GM06990 (cell line): ENCODE data around the gene MPL.

Experiments
- DNase-seq: peaks from one replicate; pipeline ENCODE4 v3.0.0-alpha.2; 2011; ENCODE audit not compliant: insufficient read length; ENCODE audit errors: extremely low read depth
- H3K27me3 ChIP-seq: replicated peaks from 2 replicates; pipeline ENCODE4 v1.6.0; 2011; ENCODE audit warnings: low read length; ENCODE audit not compliant: control insufficient read depth, insufficient read depth
- H3K36me3 ChIP-seq: 2 replicates; pipeline ENCODE4 v1.5.1; 2011; ENCODE audit warnings: low read length; ENCODE audit not compliant: control insufficient read depth, insufficient read depth
- H3K4me3 ChIP-seq: replicated peaks from 2 replicates; pipeline ENCODE4 v1.5.1; 2011; ENCODE audit warnings: low read depth, mild to moderate bottlenecking, control low read depth, low read length
- TF ChIP-seq, protein P1 (sequence below): IDR thresholded peaks from 2 replicates; pipeline ENCODE4 v1.5.1; 2011; ENCODE audit warnings: low read length, control low read depth, mild to moderate bottlenecking, inconsistent platforms; ENCODE audit not compliant: insufficient read depth, poor library complexity, severe bottlenecking

MPL gene

DNA sequence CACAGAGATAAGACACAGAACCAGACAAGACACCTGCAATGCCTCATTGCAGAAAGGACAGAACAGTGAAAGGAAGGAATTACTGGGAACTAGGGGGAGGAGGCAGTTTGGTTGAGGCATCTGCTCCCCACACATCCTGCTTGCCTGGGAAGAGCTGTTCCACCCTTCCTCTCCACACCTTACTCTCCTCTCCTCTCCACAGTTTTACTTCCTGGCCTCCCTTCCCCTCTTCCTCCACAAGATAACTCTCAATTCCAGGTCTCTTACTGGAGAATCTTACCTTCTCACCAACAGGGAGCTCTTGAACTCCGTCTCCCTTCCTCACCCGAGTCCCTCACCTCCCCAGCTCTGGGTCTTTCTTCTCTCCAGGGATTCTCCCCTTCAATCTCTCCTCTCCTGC is 28.1 kb downstream of the MPL start:
- Histone ChIP-seq H3K36me3 (peaks cover 34% of the 10 kb centered on the region), H3K4me3 (peak overlapping the region; percentile 98)

DNA sequence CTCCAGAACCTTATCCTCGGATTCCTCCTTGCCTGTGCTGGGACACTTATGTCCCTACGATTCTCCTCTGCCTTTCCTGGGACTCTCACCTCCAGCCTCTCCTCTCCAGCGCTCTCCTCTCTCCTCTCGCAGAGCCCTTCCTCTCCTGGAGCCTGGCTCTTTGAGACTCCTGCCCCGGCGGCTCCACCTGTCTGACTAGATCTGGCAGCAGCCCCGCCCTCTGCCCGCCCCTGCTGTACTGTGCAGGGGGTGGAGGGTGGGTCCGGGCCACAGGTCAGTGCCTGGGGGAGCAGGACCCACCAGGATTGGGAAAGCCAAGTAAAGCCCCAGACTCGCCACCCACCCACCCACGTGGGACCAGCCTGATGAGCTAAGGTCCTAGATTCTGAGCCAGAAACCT is 28.6 kb downstream of the MPL start:
- no peak for DNase-seq
- no peaks in the 10 kb centered on the region for H3K27me3 ChIP-seq
- H3K36me3 ChIP-seq = peaks cover 29% of the 10 kb centered on the region
- H3K4me3 ChIP-seq = peak overlapping the region; percentile 98
- TF ChIP-seq, protein P1, sequence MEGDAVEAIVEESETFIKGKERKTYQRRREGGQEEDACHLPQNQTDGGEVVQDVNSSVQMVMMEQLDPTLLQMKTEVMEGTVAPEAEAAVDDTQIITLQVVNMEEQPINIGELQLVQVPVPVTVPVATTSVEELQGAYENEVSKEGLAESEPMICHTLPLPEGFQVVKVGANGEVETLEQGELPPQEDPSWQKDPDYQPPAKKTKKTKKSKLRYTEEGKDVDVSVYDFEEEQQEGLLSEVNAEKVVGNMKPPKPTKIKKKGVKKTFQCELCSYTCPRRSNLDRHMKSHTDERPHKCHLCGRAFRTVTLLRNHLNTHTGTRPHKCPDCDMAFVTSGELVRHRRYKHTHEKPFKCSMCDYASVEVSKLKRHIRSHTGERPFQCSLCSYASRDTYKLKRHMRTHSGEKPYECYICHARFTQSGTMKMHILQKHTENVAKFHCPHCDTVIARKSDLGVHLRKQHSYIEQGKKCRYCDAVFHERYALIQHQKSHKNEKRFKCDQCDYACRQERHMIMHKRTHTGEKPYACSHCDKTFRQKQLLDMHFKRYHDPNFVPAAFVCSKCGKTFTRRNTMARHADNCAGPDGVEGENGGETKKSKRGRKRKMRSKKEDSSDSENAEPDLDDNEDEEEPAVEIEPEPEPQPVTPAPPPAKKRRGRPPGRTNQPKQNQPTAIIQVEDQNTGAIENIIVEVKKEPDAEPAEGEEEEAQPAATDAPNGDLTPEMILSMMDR = no peak

More for the DNA sequence above, 28.1 kb downstream of the MPL start:
- no peaks in the 10 kb centered on the region for H3K27me3 ChIP-seq
- no peak for DNase-seq
- TF ChIP-seq, protein P1 = no peak

DNA sequence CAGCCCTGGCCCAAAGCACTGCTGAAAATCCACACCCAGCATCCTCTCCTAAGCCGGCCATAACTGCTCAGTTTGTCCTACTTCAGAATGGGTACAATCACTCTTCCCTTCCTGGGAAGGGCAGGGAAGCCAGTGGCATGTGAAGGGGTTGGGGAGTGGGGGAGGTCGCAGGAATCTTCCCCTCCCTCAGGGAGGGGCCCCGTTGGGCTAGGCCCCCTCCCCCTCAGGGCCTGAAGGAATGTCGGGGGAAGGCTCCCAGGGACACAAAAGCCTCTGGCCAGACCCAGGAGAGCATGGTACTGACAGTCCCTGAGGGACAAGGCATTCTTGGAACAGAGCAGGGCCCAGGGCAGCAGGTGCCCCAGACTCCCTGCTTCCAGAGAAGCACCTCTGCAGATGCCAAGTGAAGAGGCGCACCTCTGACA is 29.0 kb downstream of the MPL start:
- Histone ChIP-seq H3K4me3 (peak overlapping the region; percentile 98), H3K27me3 (no peaks in the 10 kb centered on the region), H3K36me3 (peaks cover 29% of the 10 kb centered on the region)
- DNase-seq = no peak
- TF ChIP-seq, protein P1 = no peak

DNA sequence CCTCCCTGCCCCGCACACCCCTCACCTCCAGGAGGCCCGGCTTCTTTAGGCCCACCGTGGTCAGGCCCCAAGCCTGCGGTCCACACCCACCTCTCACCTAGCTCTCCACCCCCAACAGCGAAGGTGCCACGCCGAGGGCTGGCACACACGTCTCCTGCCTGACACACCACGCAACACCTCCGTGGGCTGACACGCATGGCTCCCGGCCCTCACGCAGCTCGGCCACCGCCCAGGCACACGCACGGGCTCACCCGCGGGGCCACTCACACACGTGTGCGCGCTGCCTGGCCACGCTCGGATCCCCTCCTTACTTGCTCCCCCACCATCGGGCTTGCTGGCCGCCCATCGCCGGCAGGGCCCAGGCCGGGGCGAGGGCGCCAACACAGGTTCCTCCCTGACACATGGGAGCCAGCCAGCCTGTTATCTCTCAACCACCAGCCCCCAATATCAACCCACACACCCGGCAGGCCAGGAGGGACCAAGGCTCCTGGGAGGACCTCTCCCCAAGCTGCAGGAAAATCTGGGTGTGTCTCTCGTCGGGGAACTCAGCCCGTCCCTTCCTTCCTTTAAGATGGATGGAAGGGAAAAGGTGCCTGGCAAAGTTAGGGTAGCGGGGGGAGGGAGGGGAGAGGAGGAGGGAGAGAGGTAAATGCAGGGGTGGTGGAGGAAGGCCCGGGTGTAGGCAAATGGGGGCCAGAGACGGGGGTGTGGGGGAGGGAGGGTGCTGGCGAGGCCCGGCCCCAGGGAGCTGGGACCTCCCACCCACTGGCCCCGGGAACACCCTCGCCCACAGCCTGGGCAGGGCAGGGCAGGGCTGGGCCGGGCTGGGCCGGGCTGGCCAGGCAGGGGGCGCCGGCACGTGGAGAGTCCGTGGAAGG is 29.6 kb downstream of the MPL start:
- no peaks in the 10 kb centered on the region for H3K27me3 ChIP-seq
- peaks cover 22% of the 10 kb centered on the region for H3K36me3 ChIP-seq
- peak overlapping the region; percentile 98 for H3K4me3 ChIP-seq
- TF ChIP-seq, protein P1 = no peak
- peak; percentile 57 for DNase-seq

DNA sequence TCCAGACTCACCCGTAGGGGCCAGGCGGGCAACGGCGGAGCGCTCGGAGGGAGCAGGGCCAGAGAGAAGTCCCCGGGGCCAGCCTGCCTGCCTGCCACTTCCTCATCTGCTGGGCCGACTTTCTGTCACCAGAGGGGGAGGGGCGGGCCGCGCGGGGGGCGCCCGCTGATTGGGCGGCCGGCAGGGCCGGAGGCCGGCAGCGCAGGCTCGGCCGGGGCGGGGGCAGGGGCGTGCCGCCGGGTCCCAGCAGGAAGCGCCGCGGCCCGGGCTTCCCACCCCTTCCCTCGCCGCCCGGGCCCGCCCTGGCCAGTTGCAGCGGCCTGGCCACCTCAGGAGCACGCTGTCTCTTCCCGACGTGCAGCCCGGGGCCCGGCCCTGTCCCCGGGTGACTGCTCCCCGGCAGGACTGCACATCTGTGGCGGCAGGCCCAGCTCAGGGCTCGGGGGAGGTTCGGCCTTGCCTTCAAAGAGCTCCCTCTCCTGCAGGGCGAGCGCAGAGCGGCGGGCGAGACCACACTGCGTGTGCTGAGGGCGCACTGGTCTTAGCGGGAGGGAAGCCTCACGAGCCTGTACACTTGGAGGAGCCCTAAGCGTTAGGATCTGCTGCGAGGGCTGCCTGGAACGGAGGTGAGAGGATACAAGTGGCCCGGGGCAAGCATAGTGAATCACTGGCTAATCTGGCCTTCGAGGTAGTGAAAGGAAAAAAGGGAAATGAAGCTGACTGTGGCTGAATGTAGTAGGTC is 30.5 kb downstream of the MPL start, which contains the start of gene ELOVL1:
Gene ELOVL1 (minus strand): TSS at position 108 of the 742 bp plus-strand sequence. CDS start 2,402 bp downstream, outside the sequence.
- peak; percentile 96 for DNase-seq
- Histone ChIP-seq H3K4me3 (peak within 1 kb of the TSS; percentile 98), H3K36me3 (peaks cover 18% of the 10 kb centered on the region), H3K27me3 (no peaks in the 10 kb centered on the region)
- TF ChIP-seq, protein P1 = peak; percentile 35
